ENCODE results near the gene SCAMP4.

- TF ChIP-seq CTCF (IDR thresholded peaks at IDR 0.05; ENCODE audit: poor library complexity, severe bottlenecking) (no peak), SMC3 (conservative IDR thresholded peaks at IDR 0.05; ENCODE audit: poor library complexity) (no peak), RAD21 (conservative IDR thresholded peaks at IDR 0.05) (no peak), EZH2 (IDR thresholded peaks at IDR 0.05; ENCODE audit: borderline replicate concordance, insufficient read depth, low read length, poor library complexity, severe bottlenecking) (no peak), MXI1 (conservative IDR thresholded peaks at IDR 0.05; ENCODE audit: poor library complexity, severe bottlenecking) (no peak), TAF1 (IDR thresholded peaks at IDR 0.05; ENCODE audit: low read depth) (no peak)
Measured at GRCh38 chr19:1888385-1888784, 16.8 kb upstream of the SCAMP4 start.
